Psoas muscle (tissue), 8 donors: ENCODE results near the gene ACAA2. TPM values are rescaled to one million over a fixed set of nuclear protein-coding genes. Genes with fewer than 3 reads are reported as not detected.

Experiments used
- ATAC-seq, 4 donors: fragments of 200-7000 bp; cut with Tn5 transposase; one replicate each; pipeline ENCODE4 v1.9.1; 2020; ENCODE audit warnings: moderate library complexity in 3 of 4, mild to moderate bottlenecking in 2 of 4
- DNase-seq, 2 donors: peaks; one replicate each; pipeline ENCODE4 v3.0.0-alpha.2; 2020
- H3K27ac ChIP-seq: fragments of 200-600 bp; one replicate; pipeline ENCODE4 v1.8.0; 2022
- H3K27me3 ChIP-seq, 3 donors: fragments of 200-600 bp in 1 of 3; one replicate each; pipeline versions ENCODE4 v1.6.1 to v1.8.0; 2013 to 2022; ENCODE audit warnings: low read length in 2 of 3, mild to moderate bottlenecking in 2 of 3, moderate library complexity in 1 of 3; ENCODE audit not compliant: insufficient read depth in 3 of 3
- H3K36me3 ChIP-seq, 2 donors: fragments of 200-600 bp in 1 of 2; one replicate each; pipeline versions ENCODE4 v1.6.1 to v1.8.0; 2013 to 2022; ENCODE audit warnings: low read depth in 1 of 2, mild to moderate bottlenecking in 1 of 2, moderate library complexity in 1 of 2; ENCODE audit not compliant: insufficient read depth in 1 of 2
- H3K4me1 ChIP-seq: fragments of 200-600 bp; one replicate; pipeline ENCODE4 v1.8.0; 2022
- H3K4me3 ChIP-seq: fragments of 200-600 bp; one replicate; pipeline ENCODE4 v1.8.0; 2022; ENCODE audit warnings: mild to moderate bottlenecking
- H3K9me3 ChIP-seq: fragments of 200-600 bp; one replicate; pipeline ENCODE4 v1.8.0; 2022
- CTCF ChIP-seq: fragments of 200-600 bp; IDR thresholded peaks from one replicate; pipeline ENCODE4 v1.8.0; 2022; ENCODE audit warnings: antibody characterized with exemption
- WGBS, 3 donors: extraction: QIAGEN DNeasy Blood & Tissue Kit; methylation state at CpG; one replicate each; pipeline versions ENCODE4 v1.1.6 to v1.1.7; 2013; 5-methylcytosine and 5-hydroxymethylcytosine counted together
- intact Hi-C, 2 donors: fragments of 100-400 bp; cut with DNase I; formaldehyde crosslinking; loops; one replicate each; pipeline versions ENCODE4 v1.11.0 to v1.14.2; 2022
- polyA plus RNA-seq, 3 donors: library from polyadenylated mRNA; stranded (reverse); fragments of 200-250 nt; gene quantifications; one replicate each; pipeline ENCODE4 v1.2.3, GENCODE V29; 2013
- total RNA-seq, 4 donors: library from RNA; stranded (reverse); fragmentation: NEBNext Ultra II Directional in 2 of 4; extraction: Animal tissue kit (Norgen Biotek cat#: 25700) in 2 of 4; gene quantifications; one replicate each; pipeline versions ENCODE4 v1.2.1 to v1.2.4, GENCODE V29; 2021 to 2023
- donor health status: healthy with polysubstance abuse.
- donor health status: DM: no; HTN: no; CAD: no; lungs with moderate emphysema.
- donor health status: Bipolar disorder and iron deficiency.
- donor health status: healthy.
- donor health status: DM: yes; HTN: yes; CAD: no.
- donor health status: DM: no; HTN: no; CAD: no.
- donor health status: DM: no; HTN: no; CAD: no.
- donor health status: DM: yes; HTN: yes; CAD: no.

The ACAA2 gene
- total and polyA plus RNA-seq, 7 donors, result 75.5 to 158 (median 95.4) TPM

- no peak overlapping the region for H3K27ac ChIP-seq
- DNase-seq (no peak), ATAC-seq (no peak)
- no peak overlapping the region for H3K4me3 ChIP-seq
- TF ChIP-seq CTCF, result no peak
- WGBS, 3 donors, result 80 to 84% (median 80%) methylated on average over 2 of the region's 2 CpGs
- H3K36me3 ChIP-seq, result peaks cover 0 to 3% of the 10 kb centered on the region in 2 donors
- peaks cover 8% of the 10 kb centered on the region for H3K9me3 ChIP-seq
- no peaks in the 10 kb centered on the region for H3K4me1 ChIP-seq
- H3K27me3 ChIP-seq, result no peaks in the 10 kb centered on the region
- intact Hi-C loops, result no loop called here
These were observed 22.1 kb upstream of the ACAA2 start for GRCh38 chr18:49835405-49835804.

- peaks cover 11% of the 10 kb centered on the region for H3K9me3 ChIP-seq
- TF ChIP-seq CTCF, result no peak
- 54 to 86% (median 85%) methylated on average over 3 of the region's 3 CpGs for WGBS, 3 donors
- peaks cover 0 to 3% of the 10 kb centered on the region in 2 donors for H3K36me3 ChIP-seq
- no peak overlapping the region for H3K4me3 ChIP-seq
- DNase-seq (no peak), ATAC-seq (no peak)
- intact Hi-C loops, result no loop called here
- no peaks in the 10 kb centered on the region for H3K27me3 ChIP-seq
- no peak overlapping the region for H3K27ac ChIP-seq
- no peaks in the 10 kb centered on the region for H3K4me1 ChIP-seq
These were observed 20.9 kb upstream of the ACAA2 start for GRCh38 chr18:49834258-49834657.

- peaks cover 0 to 3% of the 10 kb centered on the region in 2 donors for H3K36me3 ChIP-seq
- H3K27ac ChIP-seq, result no peak overlapping the region
- peaks cover 11% of the 10 kb centered on the region for H3K9me3 ChIP-seq
- no peaks in the 10 kb centered on the region for H3K4me1 ChIP-seq
- H3K4me3 ChIP-seq, result no peak overlapping the region
- ATAC-seq, result no peak
- 74 to 79% (median 76%) methylated on average over 4 of the region's 4 CpGs for WGBS, 3 donors
- TF ChIP-seq CTCF, result no peak
- intact Hi-C loops, result no loop called here
- no peak for DNase-seq
- no peaks in the 10 kb centered on the region for H3K27me3 ChIP-seq
These were observed 20.5 kb upstream of the ACAA2 start for GRCh38 chr18:49833814-49834213.

GRCh38 chr18:49832221-49832647 is 18.9 kb upstream of the ACAA2 start:
- no peaks in the 10 kb centered on the region for H3K27me3 ChIP-seq
- H3K36me3 ChIP-seq, result peaks cover 0 to 3% of the 10 kb centered on the region in 2 donors
- TF ChIP-seq CTCF, result no peak
- intact Hi-C loops, result no loop called here
- 82 to 91% (median 83%) methylated on average over 2 of the region's 2 CpGs for WGBS, 3 donors
- no peak for ATAC-seq
- peaks cover 11% of the 10 kb centered on the region for H3K9me3 ChIP-seq
- no peak overlapping the region for H3K4me3 ChIP-seq
- no peak for DNase-seq
- H3K4me1 ChIP-seq, result no peaks in the 10 kb centered on the region
- H3K27ac ChIP-seq, result no peak overlapping the region

GRCh38 chr18:49827996-49828395 is 14.7 kb upstream of the ACAA2 start:
- no peak for ATAC-seq
- H3K4me3 ChIP-seq, result no peak overlapping the region
- no peaks in the 10 kb centered on the region for H3K4me1 ChIP-seq
- peaks cover 11% of the 10 kb centered on the region for H3K9me3 ChIP-seq
- intact Hi-C loops, result no loop called here
- no peak for DNase-seq
- no peak for TF ChIP-seq CTCF
- no peaks in the 10 kb centered on the region for H3K27me3 ChIP-seq
- H3K27ac ChIP-seq, result no peak overlapping the region
- WGBS, 3 donors, result 94 to 97% (median 96%) methylated on average over 1 of the region's 1 CpG
- no peaks in the 10 kb centered on the region for H3K36me3 ChIP-seq
